Psoas muscle (tissue), 8 donors: ENCODE measurements around the gene GCLM. TPM values are rescaled to one million over a fixed set of nuclear protein-coding genes. Genes with fewer than 3 reads are reported as not detected.
"Not testable (repeated sequence)": the region's sequence is repeated elsewhere in the genome, so short reads cannot be mapped to it uniquely, and the experiment has no call there.

Experiments used
- ATAC-seq, 4 donors: fragments of 200-7000 bp; cut with Tn5 transposase; one replicate each; pipeline ENCODE4 v1.9.1; 2020; ENCODE audit warnings: moderate library complexity in 3 of 4, mild to moderate bottlenecking in 2 of 4
- DNase-seq, 2 donors: peaks; one replicate each; pipeline ENCODE4 v3.0.0-alpha.2; 2020
- H3K27ac ChIP-seq: fragments of 200-600 bp; one replicate; pipeline ENCODE4 v1.8.0; 2022
- H3K27me3 ChIP-seq, 3 donors: fragments of 200-600 bp in 1 of 3; one replicate each; pipeline versions ENCODE4 v1.6.1 to v1.8.0; 2013 to 2022; ENCODE audit warnings: low read length in 2 of 3, mild to moderate bottlenecking in 2 of 3, moderate library complexity in 1 of 3; ENCODE audit not compliant: insufficient read depth in 3 of 3
- H3K36me3 ChIP-seq, 2 donors: fragments of 200-600 bp in 1 of 2; one replicate each; pipeline versions ENCODE4 v1.6.1 to v1.8.0; 2013 to 2022; ENCODE audit warnings: low read depth in 1 of 2, mild to moderate bottlenecking in 1 of 2, moderate library complexity in 1 of 2; ENCODE audit not compliant: insufficient read depth in 1 of 2
- H3K4me1 ChIP-seq: fragments of 200-600 bp; one replicate; pipeline ENCODE4 v1.8.0; 2022
- H3K4me3 ChIP-seq: fragments of 200-600 bp; one replicate; pipeline ENCODE4 v1.8.0; 2022; ENCODE audit warnings: mild to moderate bottlenecking
- H3K9me3 ChIP-seq: fragments of 200-600 bp; one replicate; pipeline ENCODE4 v1.8.0; 2022
- CTCF ChIP-seq: fragments of 200-600 bp; IDR thresholded peaks from one replicate; pipeline ENCODE4 v1.8.0; 2022; ENCODE audit warnings: antibody characterized with exemption
- WGBS, 3 donors: extraction: QIAGEN DNeasy Blood & Tissue Kit; methylation state at CpG; one replicate each; pipeline versions ENCODE4 v1.1.6 to v1.1.7; 2013; 5-methylcytosine and 5-hydroxymethylcytosine counted together
- intact Hi-C, 2 donors: fragments of 100-400 bp; cut with DNase I; formaldehyde crosslinking; loops; one replicate each; pipeline versions ENCODE4 v1.11.0 to v1.14.2; 2022
- polyA plus RNA-seq, 3 donors: library from polyadenylated mRNA; stranded (reverse); fragments of 200-250 nt; gene quantifications; one replicate each; pipeline ENCODE4 v1.2.3, GENCODE V29; 2013
- total RNA-seq, 4 donors: library from RNA; stranded (reverse); fragmentation: NEBNext Ultra II Directional in 2 of 4; extraction: Animal tissue kit (Norgen Biotek cat#: 25700) in 2 of 4; gene quantifications; one replicate each; pipeline versions ENCODE4 v1.2.1 to v1.2.4, GENCODE V29; 2021 to 2023
- donor health status: healthy with polysubstance abuse.
- donor health status: DM: no; HTN: no; CAD: no; lungs with moderate emphysema.
- donor health status: Bipolar disorder and iron deficiency.
- donor health status: healthy.
- donor health status: DM: yes; HTN: yes; CAD: no.
- donor health status: DM: no; HTN: no; CAD: no.
- donor health status: DM: no; HTN: no; CAD: no.
- donor health status: DM: yes; HTN: yes; CAD: no.

The GCLM gene
- total and polyA plus RNA-seq, 7 donors, result 22.8 to 63.9 (median 40.2) TPM

- Histone ChIP-seq H3K27ac (no peak overlapping the region), H3K4me1 (peaks cover 23% of the 10 kb centered on the region), H3K9me3 (no peaks in the 10 kb centered on the region), H3K4me3 (no peak overlapping the region), H3K27me3 (no peaks in the 10 kb centered on the region), H3K36me3 (peaks cover 25 to 88% of the 10 kb centered on the region in 2 donors)
- ATAC-seq, result no peak
- peak; percentile 40 for TF ChIP-seq CTCF
- no peak for DNase-seq
- intact Hi-C loops, result no loop called here
- 70 to 71% (median 70%) methylated on average over 3 of the region's 3 CpGs for WGBS, 3 donors
Measured at GRCh38 chr1:93874025-93874651, 35.1 kb downstream of the GCLM start.

DNA sequence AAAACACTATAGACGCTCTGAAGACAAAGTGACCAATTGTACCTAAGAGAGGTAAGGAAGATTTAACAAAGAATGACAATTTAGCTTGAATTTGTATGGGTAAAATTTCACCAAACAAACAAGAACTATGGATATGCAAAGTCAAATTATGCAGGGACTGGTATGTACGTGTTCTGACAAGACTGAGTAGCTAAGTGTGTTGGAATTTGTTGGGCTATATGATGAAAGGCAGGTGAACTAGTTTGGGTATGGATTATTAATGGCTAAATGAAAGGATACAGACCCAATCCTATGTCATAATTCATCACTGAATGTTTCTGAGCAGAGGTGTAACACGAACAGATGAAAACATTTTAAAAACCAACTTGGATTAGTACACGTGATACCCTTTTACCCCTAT is 37.9 kb downstream of the GCLM start:
- ATAC-seq (no peak), DNase-seq (no peak)
- Histone ChIP-seq H3K36me3 (peaks cover 23 to 92% of the 10 kb centered on the region in 2 donors), H3K4me1 (peaks cover 5% of the 10 kb centered on the region), H3K27me3 (no peaks in the 10 kb centered on the region), H3K4me3 (no peak overlapping the region), H3K9me3 (no peaks in the 10 kb centered on the region), H3K27ac (no peak overlapping the region)
- intact Hi-C loops, result no loop called here
- WGBS, 3 donors, result 68 to 83% (median 76%) methylated on average over 4 of the region's 4 CpGs
- TF ChIP-seq CTCF, result no peak

- TF ChIP-seq CTCF, result no peak
- Histone ChIP-seq H3K9me3 (no peaks in the 10 kb centered on the region), H3K4me3 (no peak overlapping the region), H3K36me3 (peaks cover 17 to 75% of the 10 kb centered on the region in 2 donors), H3K27ac (no peak overlapping the region), H3K4me1 (no peaks in the 10 kb centered on the region), H3K27me3 (no peaks in the 10 kb centered on the region)
- WGBS, 3 donors, result 91 to 95% (median 91%) methylated on average over 5 of the region's 5 CpGs
- DNase-seq (no peak), ATAC-seq (no peak)
- intact Hi-C loops, result no loop called here
Measured at GRCh38 chr1:93869653-93870052, 39.6 kb downstream of the GCLM start.

- H3K27ac ChIP-seq, ATAC-seq, intact Hi-C loops, H3K27me3 ChIP-seq, H3K4me1 ChIP-seq, H3K4me3 ChIP-seq, DNase-seq, H3K9me3 ChIP-seq: not testable (repeated sequence)
- H3K36me3 ChIP-seq, result peaks cover 7 to 63% of the 10 kb centered on the region in 2 donors
- WGBS, 3 donors, result 91 to 96% (median 94%) methylated on average over 1 of the region's 1 CpG
Measured at GRCh38 chr1:93868492-93868891, 40.7 kb downstream of the GCLM start.

GRCh38 chr1:93865253-93865652 is 44.0 kb downstream of the GCLM start:
- WGBS, 3 donors, result 91 to 92% (median 92%) methylated on average over 5 of the region's 5 CpGs
- no peak overlapping the region for H3K27ac ChIP-seq
- intact Hi-C loops, result no loop called here

More at GRCh38 chr1:93865253-93865652, 44.0 kb downstream of the GCLM start:
- no peak for TF ChIP-seq CTCF
- no peaks in the 10 kb centered on the region for H3K9me3 ChIP-seq
- H3K36me3 ChIP-seq, result peaks cover 0 to 31% of the 10 kb centered on the region in 2 donors
- no peaks in the 10 kb centered on the region for H3K4me1 ChIP-seq
- H3K4me3 ChIP-seq, result no peak overlapping the region
- DNase-seq, result no peak
- no peak for ATAC-seq
- no peaks in the 10 kb centered on the region for H3K27me3 ChIP-seq
